SH-SY5Y (cell line): ENCODE measurements around the gene C1orf52.

Experiments
- GATA2 ChIP-seq: IDR thresholded peaks from 2 replicates; pipeline ENCODE4 v1.6.1; 2011; ENCODE audit warnings: mild to moderate bottlenecking, low read depth, low read length
- GATA3 ChIP-seq: IDR thresholded peaks from 2 replicates; pipeline ENCODE4 v1.6.1; 2011; ENCODE audit warnings: low read depth, mild to moderate bottlenecking, low read length, moderate library complexity

GRCh38 chr1:85243372-85243771 lies 16.1 kb downstream of the C1orf52 start:
- TF ChIP-seq GATA3 (no peak), GATA2 (no peak)
